Forelimb muscle (tissue), 1 donor: ENCODE results near the gene NOTCH1. TPM values are rescaled to one million over a fixed set of nuclear protein-coding genes. Genes with fewer than 3 reads are reported as not detected.

Experiments used
- DNase-seq: peaks from one replicate; pipeline ENCODE4 v3.0.0-alpha.2; 2013; ENCODE audit warnings: low read depth
- polyA plus RNA-seq: library from polyadenylated mRNA; unstranded; fragments of 120-200 nt; gene quantifications from one replicate; pipeline ENCODE4 v1.2.1, GENCODE V29; 2013; ENCODE audit not compliant: insufficient read length

NOTCH1 gene
- polyA plus RNA-seq, 1 donor, result 24.8 TPM

DNA sequence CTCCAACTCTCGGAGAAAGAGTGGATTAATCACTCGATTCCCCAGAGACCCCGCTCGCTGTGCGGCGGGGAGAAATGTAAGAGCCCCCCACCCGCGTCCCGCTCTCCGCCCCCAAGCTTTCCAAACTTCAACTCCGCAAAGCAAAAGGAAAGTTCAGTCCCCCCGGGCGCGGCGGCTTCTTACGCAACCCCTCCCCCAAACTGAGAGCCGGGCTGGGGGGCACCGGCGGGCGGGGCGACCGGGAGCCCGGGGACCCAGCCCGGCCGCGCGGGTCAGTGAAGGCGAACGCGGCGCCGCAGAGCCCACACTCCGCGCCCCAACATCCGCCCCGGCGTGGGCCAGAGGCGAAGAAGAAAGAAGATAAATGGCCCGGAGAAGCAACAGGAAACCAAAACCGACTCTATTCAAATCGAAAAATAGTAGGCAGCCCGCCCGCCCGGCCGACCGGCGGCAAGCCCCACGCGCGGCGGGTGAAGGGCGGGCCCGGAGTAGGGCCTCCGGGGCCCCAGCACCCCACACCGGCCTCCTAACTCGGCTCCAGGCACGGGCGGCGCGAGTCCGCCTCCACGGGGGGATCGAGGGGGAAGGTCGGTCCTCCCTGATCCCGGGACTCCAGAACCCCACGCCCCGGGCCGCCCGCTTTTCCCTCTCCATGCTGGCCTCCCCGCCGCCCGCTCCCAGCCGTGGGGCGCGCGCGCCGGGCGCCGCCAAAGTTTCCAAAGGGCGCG, 720 bp downstream of the NOTCH1 start:
- no peak for DNase-seq

DNA sequence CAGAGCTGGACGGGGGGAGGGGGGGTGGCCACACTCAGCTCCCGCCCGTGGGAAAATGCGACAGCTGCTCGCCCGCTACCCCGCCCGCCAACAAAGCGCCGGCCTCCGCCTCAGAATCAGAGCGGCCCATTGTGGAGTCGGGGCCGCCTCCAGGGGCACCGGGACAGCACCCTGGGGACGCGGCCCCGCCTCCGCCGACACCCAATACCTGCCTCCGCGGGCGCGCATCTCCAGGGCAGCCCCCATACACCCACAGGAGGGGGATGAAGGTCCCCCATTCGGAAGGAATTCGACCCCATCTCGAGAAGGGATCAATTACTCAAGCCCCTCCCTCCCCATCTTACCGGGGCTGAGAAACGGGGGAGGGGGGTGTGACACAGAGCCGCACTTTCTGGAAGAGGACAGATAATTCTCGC, 1.3 kb downstream of the NOTCH1 start:
- no peak for DNase-seq

GRCh38 chr9:136543830-136544547, 1.9 kb downstream of the NOTCH1 start:
- DNase-seq, result no peak

DNA sequence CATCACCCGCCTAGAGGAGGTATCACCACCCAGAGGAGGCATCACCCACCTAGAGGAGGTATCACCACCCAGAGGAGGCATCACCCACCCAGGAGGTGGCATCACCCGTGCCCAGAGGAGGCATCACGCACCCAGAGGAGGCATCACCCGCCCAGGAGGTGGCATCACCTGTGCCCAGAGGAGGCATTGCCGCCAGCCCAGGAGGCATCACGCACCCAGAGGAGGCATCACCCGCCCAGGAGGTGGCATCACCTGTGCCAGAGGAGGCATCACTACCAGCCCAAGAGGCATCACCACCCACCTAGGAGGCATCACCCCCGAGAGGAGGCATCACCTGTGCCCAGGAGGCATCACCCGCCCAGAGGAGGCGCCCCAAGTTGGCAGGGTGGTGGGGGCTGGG, 2.6 kb downstream of the NOTCH1 start:
- DNase-seq, result no peak

GRCh38 chr9:136542241-136543040, 3.4 kb downstream of the NOTCH1 start:
- no peak for DNase-seq

DNA sequence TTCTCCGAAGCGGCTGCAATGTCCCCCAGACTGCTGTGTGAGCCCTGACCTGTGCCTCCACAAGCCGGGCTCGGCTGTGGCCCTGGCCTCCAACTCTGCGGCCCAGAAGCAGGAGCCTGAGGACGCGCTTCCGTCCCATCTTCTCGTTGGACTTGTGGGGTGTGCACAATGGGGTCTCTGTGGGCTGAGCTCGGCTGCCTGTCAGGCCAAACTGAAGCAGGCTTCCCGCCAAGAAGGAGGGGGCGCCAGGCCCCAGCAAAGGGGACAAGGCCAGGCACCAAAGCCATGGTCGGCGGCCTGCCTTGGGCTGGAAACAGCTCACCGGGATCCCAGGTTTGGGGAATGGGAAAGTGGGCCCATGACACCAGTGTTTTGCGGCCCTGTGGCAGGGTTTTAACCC, 4.1 kb downstream of the NOTCH1 start:
- DNase-seq, result no peak

DNA sequence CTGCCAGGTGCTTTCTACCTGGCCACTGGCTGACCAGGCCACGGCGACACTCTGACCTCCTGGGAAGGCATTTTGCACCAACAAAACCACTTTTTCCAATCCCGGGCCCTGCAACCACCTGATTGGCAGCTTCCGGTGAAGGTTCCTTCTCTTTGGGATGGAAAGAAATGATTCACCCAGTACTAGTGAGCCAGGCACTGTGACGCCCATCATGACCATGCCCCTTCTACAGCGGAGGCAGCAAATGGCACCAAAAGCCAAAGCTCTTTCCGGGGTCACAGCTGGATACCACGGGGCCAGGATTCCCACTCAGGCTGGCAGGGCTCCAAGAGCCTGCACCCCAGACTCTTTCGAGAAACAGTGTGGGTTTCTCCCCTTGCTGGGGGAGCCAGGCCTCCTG, 4.7 kb downstream of the NOTCH1 start:
- no peak for DNase-seq

GRCh38 chr9:136539427-136540421, 6.1 kb downstream of the NOTCH1 start:
- no peak for DNase-seq

DNA sequence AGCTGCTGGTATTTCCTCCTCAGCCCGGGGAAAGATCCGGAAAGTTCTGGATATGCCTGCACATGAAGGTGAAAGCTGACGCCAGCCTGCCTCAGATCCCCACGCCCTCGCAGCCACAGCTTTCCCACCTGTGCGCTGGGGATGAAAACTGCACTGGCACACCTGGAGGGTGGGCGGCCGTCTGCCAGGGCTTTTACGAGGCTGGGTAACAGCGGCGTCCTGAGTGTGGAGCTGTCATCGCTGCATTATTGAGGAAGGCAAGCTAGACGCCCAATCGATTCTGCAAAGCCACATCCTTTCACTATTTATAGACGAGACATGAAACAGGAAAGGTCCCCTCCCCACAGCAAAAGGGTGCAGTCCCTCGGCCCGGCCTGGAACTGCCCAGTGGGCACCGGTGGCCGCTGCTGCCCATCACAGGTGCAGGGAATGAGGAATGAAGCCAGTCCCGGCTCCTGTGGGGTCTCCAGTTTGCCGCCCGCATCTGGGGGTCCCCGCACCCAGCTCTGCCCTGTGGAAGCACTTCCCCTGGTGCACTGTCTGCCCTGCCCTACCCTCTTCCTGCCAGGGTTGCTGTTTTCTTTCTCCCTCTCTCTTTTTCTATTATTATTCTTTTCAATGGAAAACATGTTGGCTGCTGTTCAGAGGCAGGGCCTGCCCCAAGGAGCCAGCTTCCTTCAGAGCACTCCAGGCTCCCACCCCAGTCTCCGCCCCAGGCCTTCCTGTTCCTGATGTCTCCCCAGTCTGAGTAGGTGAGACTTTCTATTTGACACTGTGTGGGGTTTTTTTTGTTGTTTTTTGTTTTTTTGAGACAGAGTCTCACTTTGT, 7.0 kb downstream of the NOTCH1 start:
- no peak for DNase-seq

- no peak for DNase-seq
Measured at GRCh38 chr9:136537896-136538598, 7.8 kb downstream of the NOTCH1 start.

- no peak for DNase-seq
Measured at GRCh38 chr9:136537411-136537810, 8.4 kb downstream of the NOTCH1 start.

DNA sequence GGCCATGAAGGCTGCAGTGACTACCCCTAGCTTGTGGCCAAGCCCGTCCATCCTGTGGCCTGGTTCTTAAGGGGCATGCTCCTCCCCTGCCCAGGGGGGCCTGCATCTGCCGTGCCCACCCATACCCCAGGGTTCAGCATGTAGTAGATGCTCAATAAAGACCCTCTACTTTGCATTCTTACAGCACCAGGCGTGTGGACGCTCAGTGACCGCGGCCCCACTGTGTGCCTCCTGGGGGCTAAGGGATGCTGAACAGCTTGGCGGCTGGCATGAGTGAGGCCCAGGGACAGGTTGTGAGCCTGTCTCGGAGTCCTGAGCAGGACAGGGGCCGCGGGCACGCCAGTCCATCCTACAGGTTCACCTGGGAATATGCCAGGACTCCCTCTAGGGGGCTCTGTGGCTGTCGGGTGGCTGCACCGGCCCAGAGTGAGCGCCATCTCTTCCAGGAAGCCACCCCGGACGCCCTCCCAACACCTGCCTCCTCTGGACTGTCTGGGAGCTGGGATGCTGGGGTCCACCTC, 9.1 kb downstream of the NOTCH1 start:
- no peak for DNase-seq

DNA sequence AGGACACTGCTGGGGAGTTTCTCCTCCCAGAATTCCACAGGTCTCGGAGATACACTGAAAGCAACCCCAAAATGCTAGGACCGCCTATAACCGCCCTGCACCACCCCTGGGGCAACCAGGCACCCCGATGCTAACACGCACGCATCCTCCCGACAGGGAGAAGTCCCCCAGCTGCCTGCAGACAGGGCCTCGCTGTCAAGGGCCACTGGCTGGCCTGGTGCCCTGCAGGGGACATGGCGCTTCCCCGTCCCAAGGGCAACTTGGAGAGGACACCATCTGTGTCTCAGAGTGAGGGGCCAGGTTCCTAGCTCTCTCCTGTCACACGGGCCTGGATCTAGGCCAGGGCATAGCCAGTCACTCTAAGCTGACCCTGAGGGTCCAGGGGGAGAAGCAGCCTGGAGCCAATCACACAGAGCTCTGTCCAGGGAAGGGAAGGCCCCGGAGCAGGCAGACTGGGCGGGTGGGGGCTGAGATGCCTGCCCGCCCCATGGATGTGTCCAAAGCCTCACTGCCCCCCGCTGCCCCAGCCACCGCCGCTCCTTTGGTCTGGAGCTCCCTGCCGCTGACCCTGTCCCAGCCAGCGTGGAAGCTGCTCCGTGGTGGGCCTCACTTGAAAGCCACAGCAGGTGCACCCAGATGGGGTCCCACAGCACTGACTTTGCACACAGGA, 9.7 kb downstream of the NOTCH1 start:
- DNase-seq, result no peak

DNA sequence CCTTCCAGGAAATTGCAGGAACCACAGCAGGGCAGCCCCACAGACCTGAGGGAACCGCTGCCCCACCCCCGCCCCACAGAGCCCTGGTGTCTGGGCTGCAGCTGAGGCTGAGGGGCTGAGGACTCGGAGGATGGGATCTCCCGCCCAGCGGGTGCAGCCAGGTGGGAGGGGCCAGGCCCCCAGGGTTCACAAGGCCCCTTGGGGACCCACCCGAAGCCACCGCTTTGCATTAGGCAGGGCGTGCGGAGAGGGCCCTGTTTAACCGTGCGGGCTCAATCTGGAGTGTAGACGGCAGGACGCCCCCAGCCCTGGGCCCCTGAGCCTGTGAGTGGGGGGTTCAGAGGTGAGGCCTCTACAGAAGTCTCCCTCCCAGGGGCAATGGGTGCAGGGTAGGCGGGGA, 10.8 kb downstream of the NOTCH1 start:
- DNase-seq, result no peak

- no peak for DNase-seq
Measured at GRCh38 chr9:136534366-136534765, 11.5 kb downstream of the NOTCH1 start.

DNA sequence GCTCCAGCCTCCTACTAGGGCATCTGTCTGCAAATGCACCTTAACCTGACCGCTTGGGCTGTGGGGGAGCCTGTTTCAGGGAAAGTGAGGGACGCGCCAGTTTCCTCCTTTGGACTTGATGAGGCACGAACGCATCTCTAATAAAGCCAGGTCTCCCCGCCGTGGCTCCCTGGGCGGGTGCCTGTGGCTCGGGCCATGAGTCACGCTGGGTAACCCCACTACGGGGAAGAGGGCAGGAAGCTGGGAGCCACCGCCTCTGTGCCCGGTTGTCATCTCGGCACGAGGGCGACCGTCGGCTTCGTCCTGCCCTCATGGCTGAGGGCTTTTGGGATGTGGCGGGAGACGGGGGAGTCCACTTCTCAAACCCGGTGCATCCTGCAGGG, 12.1 kb downstream of the NOTCH1 start:
- no peak for DNase-seq

DNA sequence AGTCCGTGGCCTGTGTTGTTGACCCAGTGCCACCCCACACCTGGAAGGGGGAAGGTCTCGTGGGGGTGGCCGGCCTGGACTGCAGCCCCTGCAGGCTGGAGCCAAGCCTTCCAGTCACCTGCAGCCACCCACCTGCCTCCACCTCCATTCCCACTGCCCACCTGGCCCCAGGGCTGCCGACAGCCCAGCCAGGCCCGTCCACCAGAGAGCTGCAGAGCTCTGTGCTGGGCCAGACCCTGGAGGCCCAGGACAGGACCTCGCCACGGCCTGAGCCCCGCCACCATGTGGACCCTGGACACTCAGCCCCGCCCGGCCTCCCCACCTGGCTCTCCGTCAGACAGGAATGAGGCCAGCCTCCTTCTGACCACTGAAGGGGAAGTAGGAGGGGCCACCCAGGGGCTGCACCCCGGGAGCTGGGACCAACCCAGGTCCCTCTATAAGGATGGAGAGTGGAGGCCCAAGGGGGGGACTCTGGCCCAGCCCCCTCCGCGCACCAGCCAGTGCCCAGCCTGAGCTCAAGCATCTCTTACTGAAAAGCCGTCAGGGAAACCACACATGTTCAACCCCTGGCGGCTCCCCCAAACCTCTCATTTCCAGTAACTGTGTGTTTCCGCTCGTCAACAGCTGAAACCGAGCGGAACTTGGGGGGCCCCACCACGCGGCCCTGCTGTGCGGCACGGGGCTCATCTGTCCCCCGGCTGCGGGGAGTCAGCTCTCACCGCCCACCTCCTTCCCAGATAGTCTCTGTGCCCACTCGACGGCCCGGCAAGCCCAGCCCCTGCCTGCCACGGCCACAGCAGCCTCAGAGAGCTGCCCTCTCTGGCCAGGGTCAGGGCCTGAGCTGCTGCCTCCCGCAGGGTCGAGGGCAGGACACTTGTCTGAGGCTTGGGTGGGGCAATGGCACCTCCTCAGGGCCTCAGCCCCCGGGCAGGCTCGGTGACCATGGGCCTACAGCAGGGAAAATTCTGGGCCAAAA, 12.8 kb downstream of the NOTCH1 start:
- no peak for DNase-seq
